Activated T-cell treated with anti-CD3 and anti-CD28 coated beads for 4 hours (primary cell): ENCODE measurements around the gene PFKP.

ENCODE experiments used
- DNase-seq: peaks from one replicate; pipeline ENCODE4 v3.0.0-alpha.2; 2020

The PFKP gene

DNA sequence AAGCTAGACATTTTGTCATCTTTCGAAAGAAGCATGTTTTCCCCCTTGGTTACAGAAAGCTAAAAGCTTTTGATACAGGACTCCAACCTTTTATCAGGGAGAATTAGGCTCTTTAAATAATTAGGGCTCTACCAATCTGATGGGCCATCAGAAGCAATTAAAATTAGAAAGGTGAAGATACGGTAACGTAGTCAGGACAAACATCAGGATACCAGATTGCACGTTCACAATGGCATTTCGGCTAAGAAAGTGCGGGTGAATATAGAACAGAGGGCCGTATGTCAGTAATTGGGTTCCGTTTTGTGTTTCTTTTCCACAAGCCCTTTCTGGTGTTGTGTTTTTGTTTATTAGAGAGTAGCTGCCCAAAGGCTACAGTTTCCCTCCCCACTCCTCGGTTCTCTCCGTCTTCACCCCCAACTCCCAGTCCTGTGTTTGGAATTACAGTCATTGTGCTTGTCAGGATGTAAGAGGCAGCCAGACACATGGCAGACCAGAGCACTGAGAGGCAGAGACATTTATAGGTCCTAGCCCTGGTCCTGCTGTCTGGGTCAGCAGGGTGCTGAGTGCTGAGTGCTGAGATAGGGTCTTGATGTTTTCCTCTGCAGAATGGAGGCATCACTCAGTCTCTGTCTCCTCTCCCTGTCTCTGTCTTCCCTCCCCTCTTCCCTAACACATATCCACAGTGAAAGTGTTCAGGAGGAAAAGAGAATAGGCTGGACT, 5.5 kb downstream of the PFKP start:
- DNase-seq = no peak

DNA sequence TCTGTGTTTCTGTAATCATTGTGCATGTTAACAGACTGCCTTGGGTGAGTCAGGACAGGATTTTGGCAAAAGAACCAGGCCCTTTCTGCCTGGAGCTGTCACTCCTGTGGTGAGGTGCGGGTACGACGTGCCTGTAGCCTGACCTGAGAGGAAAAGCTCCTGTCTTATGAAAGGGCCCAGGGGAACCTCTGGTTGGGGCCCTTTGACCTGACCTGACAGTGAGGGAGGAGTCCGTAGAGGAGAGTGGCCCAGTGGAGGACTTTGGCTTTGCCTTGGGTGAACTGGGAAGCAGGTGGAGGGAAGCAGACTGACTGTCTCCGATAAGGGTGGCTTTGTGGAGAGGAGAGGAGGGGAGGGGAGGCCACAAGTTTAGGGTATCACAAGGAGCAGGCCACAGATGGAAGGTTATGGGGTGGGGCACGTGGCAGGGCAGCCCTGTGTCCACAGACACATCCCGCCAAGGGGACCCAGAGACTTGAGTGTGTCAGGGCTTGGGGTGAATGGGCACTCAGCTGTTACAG, 6.9 kb downstream of the PFKP start:
- DNase-seq = no peak

DNA sequence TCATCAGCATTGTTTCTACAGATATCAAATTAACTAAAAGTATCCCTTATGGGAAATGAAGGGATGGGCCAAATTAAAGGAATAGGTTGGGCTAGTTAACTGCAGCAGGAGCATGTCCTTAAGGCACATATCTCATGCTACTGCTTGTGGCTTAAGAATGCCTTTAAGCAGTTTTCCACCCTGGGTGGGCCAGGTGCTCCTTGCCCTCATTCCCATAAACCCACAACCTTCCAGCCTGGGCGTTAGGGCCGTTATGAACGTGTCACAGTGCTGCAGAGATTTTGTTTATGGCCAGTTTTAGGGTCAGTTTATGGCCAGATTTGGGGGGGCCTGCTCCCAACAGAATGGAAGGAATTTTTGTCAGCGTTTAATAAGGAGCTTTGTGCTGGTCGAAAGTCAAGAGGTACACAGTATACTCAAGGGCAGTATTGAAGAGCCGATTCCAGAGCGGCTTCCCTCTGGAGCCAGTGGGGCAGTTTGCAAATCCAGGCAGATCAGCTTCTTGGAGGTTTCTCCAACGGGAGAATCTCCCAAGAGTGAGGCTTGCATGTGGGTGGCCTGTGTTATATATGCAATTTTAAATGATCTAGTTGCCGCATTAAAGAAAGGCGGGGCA, 7.7 kb downstream of the PFKP start:
- no peak for DNase-seq

DNA sequence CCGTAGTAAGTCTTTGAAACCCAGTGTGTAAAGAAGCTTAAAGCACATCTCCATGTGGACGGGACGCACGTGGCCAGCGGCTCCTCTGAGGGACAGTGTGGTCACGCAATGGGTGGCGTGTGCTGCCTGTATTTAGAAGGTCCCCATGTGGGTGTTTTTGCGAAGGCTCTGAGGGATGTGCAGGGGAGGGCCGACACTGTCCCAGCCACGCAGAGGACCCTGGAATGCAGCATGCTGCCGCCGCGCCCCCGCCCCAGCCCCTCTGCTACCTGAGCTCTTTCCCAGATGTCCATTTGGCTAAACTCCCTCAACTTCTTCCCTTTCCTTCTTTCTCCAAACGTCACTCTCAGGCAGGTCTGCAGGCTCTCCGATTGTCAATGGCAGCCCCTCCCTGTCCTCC, 8.8 kb downstream of the PFKP start:
- no peak for DNase-seq

DNA sequence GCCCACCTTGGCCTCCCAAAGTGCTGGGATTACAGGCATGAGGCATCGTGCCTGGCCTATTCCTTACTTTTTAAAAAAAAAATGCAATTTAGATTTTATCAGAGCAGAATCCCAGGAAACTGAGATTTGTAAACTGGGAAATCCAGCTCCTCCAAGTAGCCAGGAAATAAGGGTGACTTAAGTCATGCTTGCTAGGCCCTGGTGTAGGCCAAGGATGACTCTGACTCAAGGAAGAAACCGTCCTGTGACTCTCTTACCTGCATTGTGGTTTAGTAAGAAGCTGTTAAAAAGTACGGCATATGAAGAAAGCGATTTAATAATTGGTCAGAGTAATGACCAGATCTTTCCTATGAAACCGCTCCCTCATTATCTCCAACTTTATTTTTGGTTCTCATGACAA, 10.2 kb downstream of the PFKP start:
- no peak for DNase-seq

DNA sequence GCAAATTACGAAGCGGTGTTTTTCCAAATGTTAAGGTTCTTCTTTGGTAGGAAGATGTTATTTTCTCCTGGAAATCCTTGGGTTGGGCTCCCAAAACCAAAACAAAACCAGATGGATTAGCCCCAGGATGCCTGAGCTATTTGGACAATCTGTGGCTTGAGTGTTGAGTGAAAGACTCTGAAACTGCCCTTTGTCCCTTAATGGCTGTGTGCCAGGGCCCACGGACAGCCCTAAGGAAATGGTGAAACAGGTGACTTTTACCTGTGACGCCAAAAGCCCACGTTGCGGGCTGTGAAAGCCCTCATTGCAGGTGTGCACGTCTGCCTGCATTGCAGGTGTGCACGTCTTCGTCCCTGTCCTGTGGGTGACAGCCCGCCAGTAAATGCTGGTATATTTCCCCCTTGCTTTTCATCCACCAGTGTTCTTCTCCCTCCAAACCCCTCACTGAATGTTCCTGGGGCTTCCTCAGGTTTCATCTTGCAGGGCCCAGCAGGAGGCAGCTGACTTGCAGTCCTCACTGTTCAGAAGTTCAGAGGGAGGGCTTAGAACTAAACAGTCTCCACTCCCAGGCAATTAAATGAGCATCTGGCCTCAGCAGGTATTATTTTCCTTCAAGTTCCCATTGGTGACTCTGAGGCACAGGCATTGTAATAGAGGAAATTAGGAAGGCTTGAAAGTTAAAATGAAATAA, 10.7 kb downstream of the PFKP start:
- DNase-seq = no peak

DNA sequence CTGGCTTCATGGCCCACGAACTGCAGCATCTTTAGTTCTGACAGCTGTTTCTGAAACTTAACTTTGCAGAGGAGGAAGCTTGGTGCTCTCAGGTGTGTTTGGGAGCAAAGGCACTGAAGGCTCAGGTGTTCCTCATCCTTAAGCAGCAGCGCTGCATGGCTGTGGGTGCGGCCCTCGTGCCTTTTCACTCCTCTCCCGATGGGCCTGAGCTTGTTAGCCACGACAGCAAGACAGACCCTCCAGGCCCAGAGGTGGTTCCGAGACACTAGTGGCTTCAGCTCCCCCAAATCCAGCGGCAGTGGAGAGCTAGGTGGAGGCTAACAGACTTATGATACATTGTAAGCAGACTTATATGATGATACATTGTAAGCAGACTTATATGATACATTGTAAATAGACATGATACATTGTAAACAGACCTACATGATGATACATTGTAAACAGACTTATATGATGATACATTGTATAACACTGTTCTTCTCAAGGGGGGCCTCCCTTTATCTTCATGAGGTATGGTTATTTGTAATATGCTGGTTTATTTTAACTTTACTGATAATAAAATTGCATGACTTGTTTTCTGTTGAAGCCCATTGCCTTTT, 14.1 kb downstream of the PFKP start:
- DNase-seq = no peak

DNA sequence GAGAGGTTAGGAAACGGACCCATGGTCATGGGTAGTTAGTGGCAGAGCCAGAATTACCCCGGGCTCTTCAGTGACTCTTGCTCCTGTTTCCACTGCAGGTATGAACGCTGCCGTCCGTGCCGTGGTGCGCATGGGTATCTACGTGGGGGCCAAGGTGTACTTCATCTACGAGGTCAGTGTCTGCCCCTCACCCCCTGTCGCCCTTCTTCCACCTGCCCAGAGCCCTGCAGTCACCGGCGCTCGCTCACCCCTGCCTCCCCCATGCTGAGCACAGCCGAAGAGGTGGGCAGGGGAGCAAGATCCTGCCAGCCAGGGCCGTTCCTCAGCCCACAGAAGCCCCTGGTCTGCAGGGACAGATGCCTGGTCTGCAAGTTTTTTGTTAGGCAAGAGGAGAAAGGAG, 14.9 kb downstream of the PFKP start:
- DNase-seq = no peak

DNA sequence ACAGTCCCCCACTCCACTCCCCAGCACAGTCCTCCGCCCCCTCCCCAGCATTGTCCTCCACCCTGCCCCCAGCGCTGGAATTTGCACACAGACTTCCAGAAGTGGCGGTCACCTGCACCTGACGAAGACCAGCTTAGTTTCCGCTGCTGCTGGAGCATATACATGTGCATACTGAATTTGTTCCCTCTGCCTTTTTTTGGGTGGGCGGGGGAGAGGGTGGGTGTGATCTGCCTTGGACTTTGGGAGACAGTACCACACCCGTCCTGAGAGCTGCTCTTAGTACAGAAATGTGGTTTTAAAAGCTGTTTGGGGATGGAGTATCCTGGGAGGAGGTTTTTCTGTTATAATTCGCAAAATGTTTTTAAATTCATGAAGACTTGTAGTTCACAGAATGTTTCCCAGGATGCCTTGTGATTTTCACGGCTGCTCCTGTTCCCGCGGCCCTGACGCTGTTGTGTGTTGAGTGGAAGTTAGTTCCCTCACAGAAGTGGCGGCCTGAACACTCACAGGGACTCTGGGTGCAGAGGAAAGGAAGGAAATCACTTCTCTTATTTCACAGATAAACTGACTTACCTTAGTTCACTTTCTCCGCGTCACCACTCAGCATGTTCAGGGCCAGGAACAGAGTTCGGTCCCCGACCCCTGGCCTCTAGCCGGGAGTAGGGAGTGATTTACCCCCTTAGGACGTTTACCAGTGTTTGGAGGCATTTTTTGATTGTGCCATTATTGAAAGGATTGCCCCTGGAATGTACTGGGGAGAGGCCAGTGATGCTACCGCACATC, 18.6 kb downstream of the PFKP start:
- no peak for DNase-seq

DNA sequence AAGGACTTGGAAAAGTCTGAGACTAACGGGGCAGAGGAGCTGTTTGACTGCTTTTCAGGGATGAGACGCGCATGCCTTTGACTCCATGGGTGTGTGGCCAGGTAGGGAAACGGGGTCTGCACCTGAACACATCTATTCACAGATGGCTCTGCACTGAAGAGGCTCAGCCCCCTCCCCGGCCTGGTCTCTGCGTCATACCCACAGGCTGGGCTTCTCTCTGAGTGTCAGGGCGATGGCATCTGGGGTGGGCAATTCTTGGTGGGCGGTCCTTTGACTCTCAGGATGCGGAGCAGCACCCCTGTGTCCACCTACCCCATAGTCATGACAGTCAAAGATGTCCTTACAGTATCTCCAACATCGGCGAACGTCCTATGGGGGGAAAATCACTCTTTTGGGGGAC, 23.0 kb downstream of the PFKP start:
- DNase-seq = no peak

DNA sequence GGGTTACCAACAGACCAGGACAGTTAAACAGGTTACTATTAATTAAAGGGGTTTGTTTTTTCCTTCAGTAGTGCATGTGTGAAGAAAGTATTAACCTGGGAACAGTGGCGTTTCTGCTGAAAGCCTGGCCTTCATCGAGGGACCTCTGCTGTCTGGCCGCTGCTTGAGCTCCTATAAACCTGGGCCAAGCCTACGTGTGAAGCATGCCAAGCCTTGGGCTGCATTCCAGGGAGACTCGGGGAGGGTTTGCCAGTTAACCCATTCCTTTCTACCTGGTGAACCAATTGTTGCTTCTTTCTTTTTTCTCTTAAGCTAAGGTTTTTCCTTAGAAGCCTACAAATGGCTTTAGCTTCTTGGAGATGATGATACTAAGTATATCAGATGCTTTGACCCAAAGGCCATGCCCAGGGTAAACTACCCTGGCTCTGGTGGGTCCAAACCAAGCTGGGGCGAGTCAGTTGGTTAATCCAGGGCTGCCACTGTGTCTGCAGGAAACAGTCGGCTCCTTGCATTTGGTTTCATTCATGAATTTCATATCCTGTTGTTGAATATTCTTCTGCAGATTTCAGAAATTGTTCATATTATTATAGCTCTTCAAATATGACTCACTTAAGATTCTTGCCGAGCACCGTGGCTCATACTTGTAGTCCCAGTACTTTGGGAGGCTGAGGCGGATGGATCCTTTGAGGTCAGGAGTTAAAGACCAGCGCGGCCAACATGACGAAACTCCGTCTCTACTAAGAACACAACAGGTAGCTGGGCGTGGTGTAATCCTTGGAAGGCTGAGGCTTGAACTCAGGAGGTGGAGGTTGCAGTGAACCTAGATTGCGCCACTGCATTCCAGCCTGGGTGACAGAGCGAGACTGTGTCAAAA, 23.8 kb downstream of the PFKP start:
- DNase-seq = no peak

DNA sequence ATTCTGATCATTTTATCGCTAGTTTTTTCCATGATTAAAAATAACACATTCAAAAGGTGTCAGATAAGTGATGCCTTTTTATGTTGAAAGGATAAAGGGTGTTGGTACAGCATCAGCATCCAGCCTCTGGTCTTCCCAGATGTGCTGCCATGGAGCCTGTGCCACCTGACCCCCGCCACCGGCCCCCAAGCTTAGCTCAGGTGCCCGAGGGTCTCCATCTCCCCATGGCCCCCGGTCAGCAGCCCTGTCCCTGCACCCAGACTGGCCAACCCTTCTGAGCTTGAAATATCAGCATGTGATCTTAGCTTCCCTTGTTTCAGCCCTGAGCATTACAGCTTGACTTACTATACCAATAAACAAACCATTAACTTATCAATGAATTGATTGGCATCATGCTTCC, 24.6 kb downstream of the PFKP start:
- no peak for DNase-seq

DNA sequence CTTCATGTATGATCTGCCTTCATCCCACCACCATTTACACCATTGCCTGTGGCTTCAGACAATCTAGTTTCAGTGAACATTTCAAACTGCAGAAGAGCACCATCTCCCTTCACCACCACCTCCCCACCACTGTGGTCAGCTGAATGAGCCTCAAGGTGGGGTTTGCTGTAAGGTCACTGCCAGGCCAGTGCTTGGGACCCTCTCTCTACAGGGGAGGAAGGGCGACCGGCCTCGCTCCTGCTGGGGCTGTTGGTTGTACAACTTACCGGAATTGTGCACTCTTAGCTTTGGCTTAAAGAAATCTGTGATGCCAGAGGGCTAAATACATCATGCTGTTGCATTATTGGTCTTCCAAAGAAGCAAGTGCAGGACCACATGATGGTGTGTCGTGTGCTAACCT, 26.6 kb downstream of the PFKP start:
- DNase-seq = no peak

DNA sequence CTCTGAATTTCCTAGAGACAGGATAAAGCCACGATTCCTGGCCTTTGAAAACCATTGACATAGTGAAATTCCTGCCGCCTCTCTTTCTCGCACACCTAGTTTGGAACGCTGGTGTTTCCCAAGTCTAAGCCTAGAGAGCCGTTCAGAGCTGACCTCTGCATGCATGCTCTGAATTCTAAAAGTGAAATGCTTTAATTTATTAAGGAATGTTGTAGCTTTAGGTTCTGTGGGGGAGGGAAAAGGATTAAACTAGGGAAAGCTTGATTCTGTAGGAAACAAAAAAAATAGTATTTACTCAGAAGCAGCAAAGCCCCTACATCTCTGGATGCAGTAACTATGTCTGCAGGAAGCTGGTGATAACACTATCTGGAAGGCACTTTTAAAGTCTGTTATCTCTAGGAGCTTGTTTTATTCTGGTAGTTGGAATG, 27.3 kb downstream of the PFKP start:
- no peak for DNase-seq

DNA sequence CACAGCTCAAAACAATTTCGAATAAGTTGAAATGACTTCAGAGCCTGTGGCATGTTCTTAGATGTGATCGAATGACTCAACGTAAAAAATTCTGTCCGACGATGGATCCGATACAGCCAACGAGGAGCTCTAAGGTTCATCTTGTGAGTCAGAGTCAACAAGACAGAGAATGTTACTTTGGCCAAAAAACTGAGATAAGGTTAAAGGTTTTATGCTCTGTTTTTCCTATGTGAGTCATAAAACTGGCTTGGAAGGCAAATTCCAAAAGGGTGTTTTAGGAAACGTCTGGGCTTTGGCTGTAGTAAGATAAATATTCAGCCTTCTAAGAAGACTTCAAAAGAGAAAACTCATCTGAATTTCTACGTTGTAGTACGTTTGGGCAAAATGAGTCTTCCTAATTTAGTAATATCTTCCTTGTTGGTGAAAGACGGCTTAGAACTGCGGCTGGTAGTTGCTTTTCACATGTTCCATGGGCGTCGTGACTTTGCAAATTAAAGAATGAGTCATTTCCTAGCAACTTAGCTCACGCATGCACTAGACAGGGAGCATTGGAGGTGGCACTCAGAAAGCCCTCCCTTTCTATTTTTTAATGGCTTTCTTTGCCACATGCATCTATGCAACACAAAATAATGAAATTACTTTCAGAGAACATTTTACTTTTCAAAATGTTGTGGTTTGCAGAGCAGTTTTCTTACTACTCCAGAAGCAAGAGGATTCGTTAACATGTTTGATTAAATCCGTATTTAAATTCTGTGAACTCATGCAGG, 28.2 kb downstream of the PFKP start:
- DNase-seq = peak; percentile 42

DNA sequence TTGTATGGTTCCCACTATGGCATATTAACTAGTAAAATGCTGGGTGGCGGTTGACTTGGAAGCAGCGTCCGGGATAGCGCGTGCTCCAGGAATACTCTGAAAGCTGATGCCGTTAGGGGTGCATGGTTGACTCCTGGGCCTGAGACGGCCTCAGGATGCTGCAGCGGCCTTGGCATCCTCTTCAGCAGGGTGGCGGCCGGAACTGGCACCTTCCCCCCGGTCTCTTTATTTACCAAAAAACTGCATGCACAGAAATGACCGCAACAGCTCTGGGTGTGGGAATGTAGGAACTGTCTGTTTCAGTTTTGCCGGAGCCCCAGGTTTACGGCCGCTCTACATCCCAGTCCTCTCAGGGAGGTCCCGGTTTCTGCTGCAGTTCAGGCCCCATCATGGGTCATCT, 28.8 kb downstream of the PFKP start:
- no peak for DNase-seq

DNA sequence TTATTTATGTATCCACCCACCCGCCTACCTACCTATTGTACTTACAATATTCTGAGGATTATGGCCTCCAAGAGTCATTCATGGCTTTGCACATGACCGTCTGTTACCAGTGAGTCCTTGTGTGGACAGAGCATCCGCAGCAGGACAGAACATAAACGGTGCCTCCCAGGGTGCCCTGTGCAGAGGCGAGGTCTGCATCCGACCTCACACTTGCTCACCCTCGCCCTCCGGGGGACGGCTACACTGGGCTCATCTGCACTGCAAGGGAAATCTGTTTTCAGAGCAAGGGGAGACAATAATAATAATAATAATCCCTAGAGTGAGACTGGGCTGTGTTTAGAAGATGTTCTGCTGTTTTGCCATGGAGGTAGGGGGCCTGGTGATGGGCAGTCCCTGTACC, 29.8 kb downstream of the PFKP start:
- no peak for DNase-seq

DNA sequence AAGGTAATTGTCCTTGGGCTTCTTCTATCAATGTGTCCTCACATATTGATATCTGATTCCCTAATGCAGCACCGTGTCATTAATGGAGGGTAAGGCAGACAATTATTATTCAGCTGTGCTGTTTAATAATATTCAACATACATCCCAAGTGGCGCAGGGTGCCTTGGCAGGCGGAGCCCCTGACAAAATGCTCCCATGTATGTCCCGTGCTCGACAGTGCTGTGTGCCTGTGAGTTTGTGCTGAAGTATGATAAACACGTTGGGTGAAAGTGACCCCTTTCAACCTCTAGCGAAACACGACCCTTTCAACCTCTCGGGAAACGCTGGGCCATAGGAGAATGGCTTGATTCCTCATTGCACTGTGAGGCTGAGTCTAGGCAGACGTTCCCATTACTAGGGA, 31.3 kb downstream of the PFKP start:
- DNase-seq = no peak

DNA sequence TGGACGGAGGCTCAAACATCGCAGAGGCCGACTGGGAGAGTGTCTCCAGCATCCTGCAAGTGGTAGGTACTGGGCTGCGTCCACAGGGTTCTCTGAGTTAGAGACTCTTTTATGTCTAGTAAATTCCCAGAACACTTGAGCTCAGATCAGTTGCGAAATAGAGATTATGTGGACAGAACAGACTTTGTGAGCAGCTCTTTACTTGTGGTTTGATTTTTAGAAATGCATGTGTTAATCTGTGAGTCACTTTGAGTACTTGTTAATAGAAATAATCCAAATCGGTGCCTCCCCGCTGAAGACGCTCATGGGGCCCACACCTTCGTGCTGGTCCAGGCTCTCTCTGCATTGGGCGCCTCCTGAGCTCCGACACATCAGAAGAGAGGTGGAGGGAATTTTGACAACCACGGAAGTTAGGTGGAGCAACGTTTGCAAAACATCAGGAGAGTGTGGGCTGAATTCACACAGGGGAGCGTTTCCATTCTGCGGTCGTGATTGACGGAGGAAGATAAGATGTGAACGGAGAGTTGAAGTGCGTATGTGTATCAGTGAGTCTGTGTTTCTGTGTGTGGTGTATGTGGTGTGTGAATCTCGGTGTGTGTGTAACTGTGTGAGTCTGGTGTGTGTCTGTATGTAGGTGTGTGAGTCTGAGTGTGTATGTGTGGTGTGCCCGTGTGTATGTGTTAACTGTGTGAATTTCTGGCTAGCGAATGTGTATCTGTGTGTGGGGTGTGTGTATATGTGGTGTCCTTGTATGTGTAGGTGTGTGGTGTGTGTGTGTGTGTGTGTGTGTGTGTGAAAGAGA, 32.1 kb downstream of the PFKP start:
- DNase-seq = no peak

DNA sequence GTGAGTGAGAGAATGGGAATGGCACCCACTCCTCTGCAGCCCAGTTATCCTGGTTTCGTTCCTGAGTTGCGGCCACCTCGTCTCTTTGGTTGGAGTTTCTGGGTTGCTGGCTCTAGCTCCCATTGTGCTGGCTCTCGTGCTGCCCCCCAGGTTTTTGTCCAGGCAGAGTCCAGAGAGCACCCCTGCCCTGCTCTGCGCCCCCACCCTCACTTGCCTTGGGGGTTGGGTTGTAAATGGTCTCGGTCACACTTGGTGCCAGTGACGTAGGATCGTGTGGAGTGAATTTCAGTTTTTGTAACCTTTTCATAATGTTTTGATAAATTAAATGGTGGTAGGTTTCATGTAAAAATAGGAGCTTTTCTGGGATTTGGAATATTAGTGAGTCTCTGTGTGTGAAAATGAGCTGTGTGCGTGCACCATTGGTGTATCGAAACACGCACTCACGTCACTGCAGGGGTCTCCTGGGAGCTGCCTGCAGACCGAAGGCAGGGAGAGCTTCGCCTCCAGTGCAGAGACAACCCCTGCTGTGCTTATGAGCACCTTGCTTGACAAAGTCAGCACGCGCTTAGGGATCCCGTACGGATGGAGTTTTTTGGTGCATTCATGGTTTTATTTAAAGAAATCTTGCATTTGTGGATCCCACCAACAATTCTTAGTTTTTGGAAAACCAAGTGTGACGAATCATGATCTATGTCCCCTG, 32.9 kb downstream of the PFKP start:
- no peak for DNase-seq
